GM21515 (cell line): ENCODE data around the gene PLCG2.
"Not testable (repeated sequence)": the region's sequence is repeated elsewhere in the genome, so short reads cannot be mapped to it uniquely, and the experiment has no call there.

Experiments
- ATAC-seq: cut with Tn5 transposase; IDR thresholded peaks from one replicate; pipeline ENCODE4 v1.9.1; 2021; ENCODE audit not compliant: unreplicated experiment

Gene PLCG2

DNA sequence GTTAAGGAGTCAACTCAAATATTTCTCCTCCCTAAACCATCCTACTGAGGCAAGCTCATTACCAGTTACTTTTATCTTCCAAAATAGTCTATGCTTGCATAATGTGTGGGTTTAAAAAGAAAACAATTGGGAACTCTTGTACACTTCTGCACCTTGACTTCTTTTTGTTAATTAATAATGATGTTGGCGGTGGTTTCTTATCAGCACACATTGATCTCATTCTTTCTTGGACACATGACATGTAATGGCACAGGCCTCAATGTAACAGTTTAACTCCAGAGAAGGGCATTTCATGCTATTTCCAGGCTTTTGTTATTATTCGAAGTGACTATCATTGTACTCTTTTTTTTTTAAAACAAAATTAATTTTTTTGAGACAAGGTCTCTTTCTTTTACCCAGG, 7.8 kb downstream of the PLCG2 start:
- ATAC-seq = no peak

DNA sequence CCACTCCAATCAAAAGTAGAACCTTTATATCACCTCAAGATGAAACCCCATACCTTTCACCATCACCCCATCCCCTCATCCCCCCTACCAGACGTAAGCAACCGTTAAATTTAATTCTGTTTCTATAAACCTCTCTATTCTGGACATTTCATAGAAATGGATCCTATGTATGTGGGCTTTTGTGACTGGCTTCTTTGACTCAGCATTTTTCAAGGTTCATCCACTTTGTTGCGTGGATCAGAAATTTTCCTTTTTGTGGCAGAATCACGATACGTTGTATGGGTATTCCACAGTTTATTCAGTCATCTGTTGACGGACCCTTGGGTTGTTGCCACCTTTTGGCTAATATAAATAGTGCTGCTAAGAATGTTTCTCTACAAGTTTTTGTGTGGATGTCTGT, 8.6 kb downstream of the PLCG2 start:
- ATAC-seq = no peak

DNA sequence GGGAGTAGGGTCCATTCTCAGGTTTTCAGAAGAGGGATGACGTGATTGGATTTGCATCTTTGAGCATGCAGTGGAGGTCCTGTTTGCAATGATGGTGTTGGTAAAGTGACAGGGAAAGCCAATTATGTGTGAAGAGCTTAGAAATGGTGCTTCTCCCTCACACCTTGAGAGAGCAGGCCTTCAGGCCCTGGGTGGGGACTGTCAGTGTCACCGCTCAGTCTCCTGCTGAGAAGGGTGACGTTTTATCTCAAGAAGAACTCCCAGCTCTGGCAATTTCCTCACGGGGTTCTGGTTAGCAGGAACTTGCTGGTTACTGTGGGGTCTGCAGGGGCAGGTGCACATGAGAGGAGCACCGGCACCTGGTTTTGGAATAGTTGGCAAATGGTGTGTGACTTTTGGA, 11.2 kb downstream of the PLCG2 start:
- no peak for ATAC-seq

DNA sequence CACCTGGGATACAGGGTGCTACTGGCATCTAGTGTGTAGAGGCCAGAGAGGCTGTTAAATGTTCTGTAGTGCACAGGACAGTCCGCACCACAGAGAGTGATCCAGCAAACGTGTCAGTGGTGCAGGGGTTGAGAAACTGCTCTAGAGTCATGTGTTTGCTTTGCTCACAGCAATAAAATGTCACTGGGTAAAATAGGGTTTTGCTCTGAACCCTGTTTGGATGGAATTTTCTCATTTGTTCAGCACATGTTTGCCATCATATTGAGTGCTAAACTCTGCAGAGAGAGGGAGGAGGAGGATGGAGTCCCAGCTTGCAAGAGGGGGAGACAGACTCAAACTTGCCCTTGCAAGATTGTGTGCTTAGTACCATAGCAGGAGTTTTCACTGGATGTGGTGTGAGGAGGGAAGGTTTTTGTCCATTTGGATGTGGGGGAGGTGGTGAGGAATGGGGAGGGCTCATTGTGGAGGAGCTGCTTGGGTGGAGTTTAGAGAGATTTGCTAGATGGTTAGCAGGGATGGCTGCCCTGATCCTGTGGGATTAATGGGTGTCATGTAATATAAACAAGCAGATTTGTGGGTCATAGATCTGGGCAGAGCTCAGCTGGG, 11.8 kb downstream of the PLCG2 start:
- ATAC-seq = no peak

DNA sequence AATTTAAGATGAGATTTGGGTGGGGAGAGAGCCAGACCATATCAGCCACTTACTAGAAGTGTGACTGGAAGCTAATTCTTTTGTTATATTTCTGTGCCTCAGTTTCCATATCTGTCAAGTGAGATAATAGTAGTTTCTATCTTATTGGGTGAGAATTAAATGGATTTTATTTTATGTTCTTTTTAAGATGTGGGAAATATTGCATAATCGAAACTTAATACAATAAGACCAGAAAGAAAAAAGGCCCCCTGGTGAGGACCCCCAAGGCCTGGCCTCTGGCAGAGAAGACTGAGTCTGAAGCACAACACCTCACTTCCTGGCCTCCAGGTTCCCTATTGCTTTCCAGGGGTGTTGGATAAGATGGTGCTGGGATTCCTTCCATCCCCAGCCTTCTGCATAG, 13.7 kb downstream of the PLCG2 start:
- no peak for ATAC-seq

DNA sequence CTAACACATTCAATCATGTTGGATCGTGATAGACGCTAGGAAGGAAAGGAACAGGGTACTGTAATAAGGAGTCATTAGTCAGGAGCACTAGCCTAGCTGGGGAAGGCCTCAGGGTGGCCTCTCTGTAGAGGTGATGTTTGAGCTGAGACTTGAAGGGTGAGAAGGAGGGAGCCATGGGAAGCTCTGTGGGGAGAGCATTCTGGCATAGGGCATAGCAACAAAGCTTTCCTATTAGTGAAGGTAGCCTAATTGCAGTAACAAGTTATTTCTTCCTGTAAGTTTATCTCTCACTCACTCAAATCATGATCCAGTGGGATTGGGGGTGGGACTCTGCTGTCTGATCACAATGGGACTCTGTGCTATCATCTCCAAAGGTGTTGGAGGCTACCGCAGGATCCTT, 16.1 kb downstream of the PLCG2 start:
- no peak for ATAC-seq

DNA sequence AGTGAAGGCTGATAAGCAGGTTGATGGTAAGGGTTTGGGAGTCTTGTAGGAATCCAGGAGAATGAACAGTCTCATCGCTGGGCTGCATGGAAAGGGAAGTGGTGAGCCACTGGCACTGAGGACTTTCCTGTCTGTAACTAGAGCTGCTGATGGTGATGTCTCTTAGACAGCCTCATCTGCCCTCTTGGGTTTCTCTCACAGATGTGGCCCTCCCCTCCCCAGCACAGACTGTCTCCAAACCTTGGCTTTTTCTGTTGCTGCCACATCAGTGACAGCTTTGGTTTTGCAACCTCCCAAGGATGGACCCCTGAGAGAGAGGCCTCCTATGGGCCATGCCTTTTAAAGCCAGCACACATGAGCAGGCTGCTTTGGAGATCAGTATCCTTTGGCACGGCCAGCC, 16.9 kb downstream of the PLCG2 start:
- no peak for ATAC-seq

DNA sequence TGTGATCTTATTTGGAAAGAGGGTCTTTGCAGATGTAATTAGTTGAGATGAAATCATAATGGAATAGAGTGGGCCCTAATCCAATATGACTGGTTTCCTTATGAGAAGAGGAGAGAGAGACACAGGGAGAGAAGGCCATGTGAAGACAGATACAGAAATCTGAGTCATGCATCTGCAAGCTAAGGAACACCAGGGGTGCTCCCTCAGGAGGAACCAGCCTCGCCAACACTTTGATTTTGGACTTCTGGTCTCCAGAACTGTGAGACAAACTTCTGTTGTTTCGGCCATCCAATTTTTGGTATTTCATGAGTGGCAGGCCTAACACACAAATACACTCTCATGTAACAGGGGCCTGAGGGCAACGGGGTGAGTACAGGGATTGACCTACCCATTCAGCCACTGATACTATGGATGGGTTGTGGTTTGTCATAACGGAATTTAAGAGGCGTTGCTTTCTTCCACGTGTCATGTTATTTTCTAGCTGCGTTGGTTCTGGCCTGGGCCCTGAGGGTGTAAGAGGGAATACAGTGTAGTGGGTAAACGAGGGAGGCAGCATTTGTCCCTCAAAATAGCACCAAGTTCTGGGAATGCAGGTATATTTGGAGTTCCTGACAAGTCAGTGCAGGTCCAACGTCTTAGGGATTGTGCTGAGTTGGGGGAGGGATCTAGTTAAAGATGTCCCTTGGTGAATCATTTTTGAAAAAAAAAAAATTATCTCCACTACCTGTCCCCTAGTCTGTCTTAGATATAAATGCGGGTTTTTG, 17.7 kb downstream of the PLCG2 start:
- ATAC-seq = no peak

DNA sequence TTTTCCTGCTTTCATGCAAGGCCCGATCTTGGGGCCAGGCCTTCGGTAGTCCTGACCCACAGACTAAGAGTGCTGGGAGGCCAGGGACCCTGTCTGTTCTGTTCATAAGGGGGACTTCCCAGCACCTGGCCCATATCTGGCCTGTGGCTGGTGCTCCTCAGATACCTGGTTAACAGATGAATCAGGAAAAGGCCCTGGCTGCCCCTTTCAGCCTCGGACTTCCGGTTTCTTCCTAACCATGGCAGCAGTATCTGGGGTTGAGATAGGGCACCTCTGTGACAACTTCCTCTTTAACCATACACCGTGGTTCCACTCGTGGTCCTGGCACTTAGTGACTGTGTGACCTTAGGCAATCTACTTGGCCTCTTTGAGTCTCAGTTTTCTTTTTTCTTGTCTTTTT, 18.4 kb downstream of the PLCG2 start:
- no peak for ATAC-seq

DNA sequence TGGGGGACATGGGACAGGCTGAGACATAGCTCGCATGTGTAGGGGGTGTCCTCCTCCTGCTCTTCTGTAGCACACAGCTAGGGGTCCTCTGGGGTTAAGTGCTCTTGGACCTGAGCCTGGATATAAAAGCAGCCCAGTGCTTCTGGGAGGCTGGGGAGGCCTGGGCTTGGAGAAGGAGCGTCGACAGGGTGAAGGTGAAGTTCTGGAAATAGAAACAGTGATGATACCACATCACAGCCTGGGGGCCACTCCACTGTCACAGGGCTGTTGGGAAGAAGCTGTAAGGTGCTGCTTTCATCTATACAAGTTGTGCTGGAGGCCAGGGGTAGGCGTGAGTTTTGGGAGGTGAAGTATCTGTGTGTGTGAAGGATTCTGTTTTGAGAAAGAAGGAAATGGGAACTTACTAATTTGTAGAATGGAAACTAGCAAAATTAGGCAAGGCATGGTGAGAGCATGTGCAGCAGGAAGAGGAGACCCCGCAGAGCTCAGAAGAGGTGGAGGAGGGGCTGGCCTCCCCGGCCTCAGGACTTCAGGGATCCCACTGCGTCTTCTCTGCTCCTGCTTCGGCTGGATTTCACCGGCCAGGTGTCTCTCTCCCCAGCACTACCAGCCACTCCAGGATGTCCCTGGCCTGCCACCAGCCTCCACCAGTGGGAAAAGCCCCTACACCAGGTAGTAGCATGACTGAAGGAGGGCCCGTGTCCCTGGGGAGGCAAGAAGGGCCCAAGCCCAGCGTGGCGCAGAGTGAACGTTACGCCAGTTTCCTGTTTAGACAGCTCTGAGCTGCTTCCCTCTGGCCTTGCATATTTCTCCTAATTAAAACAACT, 19.4 kb downstream of the PLCG2 start:
- peak; percentile 46 for ATAC-seq

DNA sequence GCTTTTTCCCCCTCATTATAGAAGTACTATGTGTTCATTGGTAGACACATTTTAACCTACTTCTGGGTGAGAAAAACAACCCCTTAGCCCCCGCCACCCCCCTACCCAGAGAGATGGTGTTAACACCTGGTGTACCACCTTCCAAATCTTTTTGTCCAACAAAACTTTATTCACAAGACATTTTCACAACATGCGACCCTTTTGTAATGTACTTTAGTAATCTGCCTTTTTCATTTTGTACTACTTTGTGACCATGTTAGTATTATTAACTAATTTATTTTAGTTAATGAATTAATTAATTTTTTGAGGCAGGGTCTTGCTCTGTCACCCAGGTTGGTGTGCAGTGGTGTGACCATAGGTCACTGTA, 20.0 kb downstream of the PLCG2 start:
- ATAC-seq = no peak

DNA sequence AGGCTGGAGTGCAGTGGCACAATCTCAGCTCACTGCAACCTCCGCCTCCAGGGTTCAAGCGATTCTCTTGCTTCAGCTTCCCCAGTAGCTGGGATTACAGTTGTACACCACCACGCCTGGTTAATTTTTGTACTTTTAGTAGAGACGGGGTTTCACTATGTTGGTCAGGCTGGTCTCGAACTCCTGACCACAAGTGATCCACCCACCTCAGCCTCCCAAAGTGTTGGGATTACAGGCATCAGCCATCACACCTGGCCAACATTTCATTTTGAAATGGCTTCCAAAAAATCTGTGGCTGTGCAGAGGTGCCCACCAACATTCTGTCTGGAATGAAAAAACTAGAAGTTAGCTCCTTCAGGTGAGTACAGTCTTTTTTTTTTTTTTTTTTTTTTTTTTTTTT, 22.6 kb downstream of the PLCG2 start:
- ATAC-seq = not testable (repeated sequence)

DNA sequence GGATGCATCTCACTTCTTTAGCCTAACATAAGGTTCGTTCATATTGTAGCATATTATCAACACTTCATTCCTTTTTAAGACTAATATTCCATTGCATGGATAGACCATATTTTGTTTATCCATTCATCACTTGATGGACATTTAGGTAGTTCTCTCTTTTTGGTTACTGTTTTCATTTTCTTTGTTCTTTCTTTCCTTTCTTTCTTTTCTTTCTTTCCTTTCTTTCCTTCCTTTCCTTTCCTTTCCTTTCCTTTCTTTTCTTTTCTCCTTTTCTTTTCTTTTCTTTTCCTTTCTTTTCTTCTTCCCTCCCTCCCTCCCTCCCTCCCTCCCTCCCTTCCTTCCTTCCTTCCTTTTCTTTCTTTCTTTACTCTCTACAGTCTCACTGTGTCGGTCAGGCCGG, 24.2 kb downstream of the PLCG2 start:
- ATAC-seq = no peak

DNA sequence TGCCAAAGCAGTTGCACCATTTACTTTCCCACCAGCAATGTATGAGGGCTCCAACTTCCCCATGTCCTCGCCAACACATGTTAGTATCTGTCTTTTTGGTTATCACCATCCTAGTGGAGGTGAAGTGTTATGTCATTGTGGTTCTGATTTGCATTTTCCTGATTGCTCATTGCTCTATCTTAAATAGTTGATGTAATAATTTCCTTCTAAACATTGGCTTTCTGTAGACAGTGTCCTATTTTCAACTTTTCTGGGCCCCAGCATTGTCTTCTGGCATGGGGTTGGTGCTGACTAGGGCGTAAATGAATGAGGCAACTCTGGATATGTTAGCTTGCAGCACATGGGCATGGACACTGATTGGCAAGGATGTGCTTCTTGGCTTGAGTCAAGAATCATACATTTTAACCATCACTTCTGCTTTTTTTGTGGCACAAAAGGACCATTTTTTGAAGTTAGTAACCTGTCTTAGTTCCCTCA, 25.1 kb downstream of the PLCG2 start:
- ATAC-seq = no peak

DNA sequence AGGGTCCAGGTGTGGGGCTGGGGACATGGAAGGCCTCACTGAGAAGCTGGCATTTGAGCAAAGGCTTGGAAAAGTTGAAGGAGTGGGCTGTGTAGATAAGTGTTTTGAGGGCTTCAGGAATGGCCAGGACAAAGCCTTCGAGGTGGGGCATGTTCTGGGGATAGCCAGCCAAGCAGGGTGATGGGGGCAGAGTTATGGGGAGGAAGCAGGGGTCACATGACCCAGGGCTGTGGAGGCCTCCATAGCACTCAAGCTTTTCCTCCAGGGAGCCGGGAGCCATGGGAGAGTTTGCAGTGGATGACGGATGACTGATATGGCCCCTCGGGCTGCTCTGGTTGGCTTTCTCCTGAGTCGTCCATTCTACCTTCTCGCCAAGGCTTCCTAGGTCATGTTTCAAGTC, 27.6 kb downstream of the PLCG2 start:
- no peak for ATAC-seq

DNA sequence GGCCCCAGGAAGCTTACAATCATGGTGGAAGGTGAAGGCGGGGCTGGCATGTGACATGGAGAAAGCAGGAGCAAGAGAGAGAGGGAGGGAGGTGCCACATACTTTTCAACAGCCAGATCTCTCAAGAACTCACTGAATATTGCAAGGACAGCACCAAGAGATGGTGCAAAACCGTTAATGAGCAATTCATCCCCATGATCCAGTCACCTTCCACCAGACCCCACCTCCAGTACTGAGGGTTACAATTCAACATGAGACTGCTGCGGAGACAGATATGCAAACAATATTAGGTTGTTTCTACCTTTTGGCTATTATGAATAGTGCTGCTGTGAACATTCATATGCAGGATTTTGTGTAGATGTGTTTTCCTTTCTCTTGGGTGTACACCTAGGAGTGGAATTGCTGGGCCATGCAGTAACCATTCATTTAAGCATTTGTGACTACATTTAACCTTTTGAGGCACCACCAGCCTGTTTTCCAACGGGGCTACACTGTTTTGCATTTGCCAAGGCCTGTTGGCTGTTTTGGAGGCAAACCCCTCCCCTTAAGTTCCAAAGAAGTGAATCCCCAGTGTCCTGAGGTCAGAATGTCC, 28.8 kb downstream of the PLCG2 start:
- no peak for ATAC-seq

DNA sequence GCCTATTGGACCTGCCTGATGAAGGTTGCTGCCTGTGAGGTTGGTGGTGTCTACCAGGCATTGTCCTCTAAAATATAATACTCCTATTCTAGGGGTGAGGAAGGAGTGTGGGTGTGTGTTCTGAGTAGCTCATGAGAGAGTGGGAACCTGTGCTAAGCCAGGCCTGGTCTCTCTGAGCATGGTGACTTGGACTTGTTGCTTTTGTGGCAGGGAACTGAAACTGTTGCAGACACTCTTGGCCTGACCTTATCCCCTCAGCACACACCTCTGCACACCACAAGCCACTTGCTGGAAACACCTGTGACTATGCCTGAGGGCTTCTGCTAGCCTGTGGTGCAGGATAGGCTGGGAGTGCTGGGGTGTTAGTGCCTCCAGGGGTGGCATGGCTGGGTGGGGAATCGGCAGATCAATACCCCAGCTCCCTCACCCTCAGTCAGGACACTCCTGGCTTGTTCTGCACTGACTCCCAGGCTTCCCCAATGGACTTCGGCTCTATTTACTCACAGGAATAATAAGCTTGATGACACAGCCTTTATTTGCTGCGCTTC, 29.9 kb downstream of the PLCG2 start:
- peak; percentile 75 for ATAC-seq

DNA sequence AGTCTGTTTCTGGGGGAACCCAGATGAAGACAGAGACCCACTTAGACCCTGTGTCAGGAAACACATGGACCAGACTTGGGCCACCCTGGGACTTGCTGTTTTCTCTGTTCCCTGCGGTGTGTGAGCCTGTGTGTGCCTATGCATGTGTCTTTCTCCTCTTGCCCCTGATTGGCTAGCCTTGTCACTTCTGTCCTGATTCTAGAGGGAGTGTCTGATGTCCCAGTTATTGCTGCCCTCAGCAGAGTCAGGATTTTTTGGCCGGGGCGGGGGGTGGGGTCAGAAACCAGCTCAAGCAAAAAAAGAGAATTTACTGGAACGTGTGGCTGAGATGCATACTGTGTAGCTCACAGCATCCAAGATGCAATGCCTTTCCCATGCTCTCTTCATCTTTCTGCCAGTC, 30.5 kb downstream of the PLCG2 start:
- ATAC-seq = peak; percentile 5

DNA sequence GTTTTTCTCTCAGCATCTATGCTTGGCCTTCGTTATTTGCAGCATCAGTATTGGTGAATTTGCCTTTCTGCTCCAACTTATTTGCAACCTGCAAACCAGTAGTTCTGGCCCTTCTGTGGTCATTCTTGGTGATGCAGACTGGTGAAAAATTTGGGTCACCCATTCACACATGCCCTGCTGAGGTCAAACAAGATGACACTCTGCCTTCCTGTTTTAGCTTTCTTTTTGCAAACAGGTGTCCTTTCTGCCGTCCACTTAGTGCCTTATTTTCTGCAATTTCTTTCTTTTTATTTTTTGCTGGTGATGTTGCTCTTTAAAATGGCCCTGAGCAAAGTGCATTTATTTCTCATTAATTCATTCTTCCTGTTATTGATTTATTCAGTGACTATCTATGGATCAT, 31.3 kb downstream of the PLCG2 start:
- ATAC-seq = no peak

DNA sequence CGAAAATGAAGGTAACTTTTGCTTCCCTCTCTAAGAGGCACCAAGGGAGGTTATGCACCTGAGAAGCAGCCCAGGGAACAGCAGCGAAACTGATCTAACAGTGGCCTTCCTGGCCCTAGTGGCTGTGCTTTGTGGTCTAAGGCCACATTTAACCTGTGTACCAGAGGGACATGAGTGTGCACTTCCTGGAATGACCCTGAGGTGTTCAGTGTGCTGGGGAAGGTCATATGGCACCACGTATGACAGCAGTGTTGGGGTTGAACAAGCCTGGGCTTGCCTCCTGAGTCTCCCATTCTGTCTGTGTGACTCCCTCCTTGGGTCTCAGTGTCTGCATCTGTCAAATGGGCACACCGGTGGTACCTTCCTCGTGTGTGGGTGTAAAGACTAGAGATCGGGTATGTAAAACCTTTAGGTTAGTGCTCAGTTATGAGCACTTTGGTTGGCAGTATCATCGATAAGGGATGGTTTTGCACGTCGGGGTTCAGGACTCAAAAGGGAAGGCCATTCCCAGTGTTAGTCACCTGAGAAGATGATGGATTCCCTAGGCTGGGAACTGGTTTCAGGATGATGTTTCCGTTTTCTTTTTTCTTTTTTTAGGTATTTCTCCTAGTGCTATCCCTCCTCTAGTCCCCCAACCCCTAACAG, 31.9 kb downstream of the PLCG2 start:
- peak; percentile 33 for ATAC-seq

DNA sequence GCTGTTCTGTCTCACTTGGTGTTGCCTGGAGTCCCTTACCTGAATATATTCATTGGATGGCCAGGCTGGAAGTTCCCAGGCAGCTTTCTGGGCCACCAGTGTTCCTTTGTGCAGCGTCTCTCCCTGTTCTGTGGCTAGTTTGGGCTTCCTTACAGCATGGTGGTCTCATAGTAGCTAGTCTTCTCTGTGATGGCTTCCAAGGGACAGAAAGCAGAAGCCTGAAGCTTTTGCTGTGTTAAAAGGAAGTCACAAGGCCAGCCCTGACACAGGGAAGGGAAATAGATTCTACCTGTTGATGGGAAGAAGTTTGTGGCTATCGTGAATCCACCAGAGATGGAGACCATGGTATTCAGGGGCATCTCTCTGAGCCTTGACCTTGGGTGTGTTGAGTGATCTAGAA, 34.6 kb downstream of the PLCG2 start:
- no peak for ATAC-seq
